Fibroblast of lung (primary cell): ENCODE results near the gene TCF20. TPM values are rescaled to one million over a fixed set of nuclear protein-coding genes. Genes with fewer than 3 reads are reported as not detected.

Experiments
- DNase-seq, 2 donors: peaks; one replicate each; pipeline versions ENCODE4 v3.0.0 to v3.0.0-alpha.2; 2010; ENCODE audit warnings: low read depth in 2 of 2
- H2AFZ ChIP-seq: 2 replicates; pipeline ENCODE4 v1.5.1; 2012; ENCODE audit warnings: low read length, control low read depth, inconsistent platforms
- H3K27ac ChIP-seq: 2 replicates; pipeline ENCODE4 v1.5.1; 2011; ENCODE audit warnings: low read length, control low read depth; ENCODE audit not compliant: insufficient read depth
- H3K27me3 ChIP-seq: 2 replicates; pipeline ENCODE4 v1.5.1; 2011; ENCODE audit warnings: mild to moderate bottlenecking, low read length; ENCODE audit not compliant: control insufficient read depth, insufficient read depth
- H3K36me3 ChIP-seq: 2 replicates; pipeline ENCODE4 v1.5.1; 2011; ENCODE audit warnings: low read length; ENCODE audit not compliant: control insufficient read depth, insufficient read depth
- H3K4me1 ChIP-seq: 2 replicates; pipeline ENCODE4 v1.5.1; 2011; ENCODE audit warnings: low read length; ENCODE audit not compliant: control insufficient read depth, insufficient read depth; ENCODE audit errors: extremely low read depth
- H3K4me2 ChIP-seq: 2 replicates; pipeline ENCODE4 v1.5.1; 2011; ENCODE audit warnings: low read length, control low read depth; ENCODE audit not compliant: insufficient read depth; ENCODE audit errors: extremely low read depth
- H3K4me3 ChIP-seq, 4 experiments: fragments of 200-600 bp in 1 of 4; sonication (generic) in 1 of 4; replicated peaks in 1 of 4; 2 replicates each; pipeline ENCODE4 v1.5.1; 2011 to 2016; ENCODE audit warnings: low read length in 4 of 4, low read depth in 3 of 4, mild to moderate bottlenecking in 3 of 4, control low read depth in 2 of 4, inconsistent platforms in 1 of 4, mixed read lengths in 1 of 4; ENCODE audit not compliant: insufficient read depth in 1 of 4; ENCODE audit errors: control extremely low read depth in 1 of 4
- H3K79me2 ChIP-seq: 2 replicates; pipeline ENCODE4 v1.5.1; 2012; ENCODE audit warnings: mild to moderate bottlenecking, low read length, inconsistent platforms; ENCODE audit not compliant: control insufficient read depth, insufficient read depth
- H3K9ac ChIP-seq: 2 replicates; pipeline ENCODE4 v1.5.1; 2011; ENCODE audit warnings: mild to moderate bottlenecking, low read length, control low read depth; ENCODE audit not compliant: insufficient read depth
- H3K9me3 ChIP-seq: 2 replicates; pipeline ENCODE4 v1.5.1; 2012; ENCODE audit warnings: low read depth, low read length; ENCODE audit not compliant: control insufficient read depth, insufficient read depth
- H4K20me1 ChIP-seq: 2 replicates; pipeline ENCODE4 v1.5.1; 2011; ENCODE audit warnings: low read length; ENCODE audit not compliant: control insufficient read depth, insufficient read depth; ENCODE audit errors: extremely low read depth
- EZH2 ChIP-seq: IDR thresholded peaks from 2 replicates; pipeline ENCODE4 v1.5.1; 2012; ENCODE audit warnings: low read length, control low read depth, mild to moderate bottlenecking; ENCODE audit errors: missing control alignments
- polyA minus RNA-seq: library from RNA; depleted of rRNA, polyadenylated mRNA; stranded (reverse); fragments of >200 nt; gene quantifications from 2 replicates; pipeline ENCODE4 v1.2.3, GENCODE V29; 2011; ENCODE audit warnings: low replicate concordance
- polyA plus RNA-seq, 2 donors: library from polyadenylated mRNA; depleted of rRNA in 1 of 2; stranded (reverse) in 1 of 2; unstranded in 1 of 2; fragments of >200 nt; gene quantifications; 2 replicates each; pipeline ENCODE4 v1.2.1, GENCODE V29; 2011 to 2012; ENCODE audit warnings: missing spikeins in 1 of 2
- total RNA-seq: library from RNA; depleted of rRNA; stranded (reverse); fragments of >200 nt; gene quantifications from 2 replicates; pipeline ENCODE4 v1.2.1, GENCODE V29; 2014
- TF ChIP-seq, protein P1 (sequence below), 2 donors: IDR thresholded peaks in 1 of 2; conservative IDR thresholded peaks in 1 of 2; 1 replicate in 1 of 2; 2 replicates in 1 of 2; pipeline ENCODE4 v1.5.1; 2011 to 2012; ENCODE audit warnings: low read length in 2 of 2, control low read depth in 1 of 2, inconsistent platforms in 1 of 2, low read depth in 1 of 2, mild to moderate bottlenecking in 1 of 2

Gene TCF20
- 21.3 and 25.4 TPM in 2 replicates for total RNA-seq
- polyA plus RNA-seq, result 11.8 and 12.0 TPM in 2 replicates
- 8.3 and 9.9 TPM in 2 replicates for polyA plus RNA-seq (2012)
- 20.0 and 21.5 TPM in 2 replicates for polyA minus RNA-seq

DNA sequence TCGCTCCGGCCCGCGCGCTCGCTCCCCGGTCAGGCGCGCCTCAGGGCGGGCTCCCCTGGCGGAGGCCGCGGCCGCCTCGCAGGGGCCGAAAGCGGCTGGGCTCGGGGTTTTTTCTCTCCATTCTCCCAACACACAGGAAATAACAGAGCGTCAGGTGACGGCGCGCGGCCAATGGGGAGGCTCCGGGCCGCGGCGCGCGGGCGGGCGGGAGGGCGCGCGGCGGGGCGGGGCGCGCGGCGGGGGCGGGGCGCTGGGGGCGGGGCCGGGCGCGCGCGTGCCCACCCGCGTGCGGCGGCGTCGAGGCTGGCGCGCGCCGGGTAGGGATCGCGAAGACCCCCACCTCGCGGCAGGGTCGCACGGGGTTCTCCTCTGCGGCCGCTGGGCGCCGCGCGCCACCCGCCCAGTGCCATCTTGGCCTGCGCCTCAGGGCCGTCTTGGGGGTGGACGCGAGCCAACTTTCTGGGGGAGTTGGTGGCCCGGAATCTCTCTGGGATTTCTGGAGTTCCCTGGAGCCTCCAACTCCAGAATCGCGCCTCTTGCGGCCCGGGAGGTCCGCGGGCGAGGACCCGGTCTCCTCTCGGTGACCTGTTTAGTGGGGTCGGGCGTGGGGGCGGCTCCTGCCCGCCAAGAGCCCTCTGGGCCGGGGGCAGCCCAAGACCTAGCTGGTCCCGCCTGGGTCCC is at the start of gene TCF20:
Gene TCF20, minus strand, starts transcription at position 144 of the 681 bp plus-strand sequence. CDS start 55,348 bp downstream, outside the sequence.
- Histone ChIP-seq H3K79me2 (peaks cover 38% of the 10 kb centered on the region), H2AFZ (peak within 1 kb of the TSS; percentile 49), H3K9me3 (no peaks in the 10 kb centered on the region), H3K4me1 (peaks cover 4% of the 10 kb centered on the region), H3K27ac (peak within 1 kb of the TSS; percentile 50), H3K9ac (peak within 1 kb of the TSS; percentile 74), H3K4me2 (peak within 1 kb of the TSS; percentile 86), H3K27me3 (peaks cover 2% of the 10 kb centered on the region), H3K36me3 (no peaks in the 10 kb centered on the region), H4K20me1 (no peaks in the 10 kb centered on the region), H3K4me3 (peak within 1 kb of the TSS; percentile 65 to 92 (median 88))
- no peak for TF ChIP-seq EZH2
- TF ChIP-seq, protein P1, sequence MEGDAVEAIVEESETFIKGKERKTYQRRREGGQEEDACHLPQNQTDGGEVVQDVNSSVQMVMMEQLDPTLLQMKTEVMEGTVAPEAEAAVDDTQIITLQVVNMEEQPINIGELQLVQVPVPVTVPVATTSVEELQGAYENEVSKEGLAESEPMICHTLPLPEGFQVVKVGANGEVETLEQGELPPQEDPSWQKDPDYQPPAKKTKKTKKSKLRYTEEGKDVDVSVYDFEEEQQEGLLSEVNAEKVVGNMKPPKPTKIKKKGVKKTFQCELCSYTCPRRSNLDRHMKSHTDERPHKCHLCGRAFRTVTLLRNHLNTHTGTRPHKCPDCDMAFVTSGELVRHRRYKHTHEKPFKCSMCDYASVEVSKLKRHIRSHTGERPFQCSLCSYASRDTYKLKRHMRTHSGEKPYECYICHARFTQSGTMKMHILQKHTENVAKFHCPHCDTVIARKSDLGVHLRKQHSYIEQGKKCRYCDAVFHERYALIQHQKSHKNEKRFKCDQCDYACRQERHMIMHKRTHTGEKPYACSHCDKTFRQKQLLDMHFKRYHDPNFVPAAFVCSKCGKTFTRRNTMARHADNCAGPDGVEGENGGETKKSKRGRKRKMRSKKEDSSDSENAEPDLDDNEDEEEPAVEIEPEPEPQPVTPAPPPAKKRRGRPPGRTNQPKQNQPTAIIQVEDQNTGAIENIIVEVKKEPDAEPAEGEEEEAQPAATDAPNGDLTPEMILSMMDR (conservative IDR thresholded peaks at IDR 0.05 in 1 of 2, IDR thresholded peaks at IDR 0.05 in 1 of 2; ENCODE audit: low read depth in 1 of 2, low read length in 2 of 2), result no peak
- DNase-seq, result peak; percentile 63 to 64

DNA sequence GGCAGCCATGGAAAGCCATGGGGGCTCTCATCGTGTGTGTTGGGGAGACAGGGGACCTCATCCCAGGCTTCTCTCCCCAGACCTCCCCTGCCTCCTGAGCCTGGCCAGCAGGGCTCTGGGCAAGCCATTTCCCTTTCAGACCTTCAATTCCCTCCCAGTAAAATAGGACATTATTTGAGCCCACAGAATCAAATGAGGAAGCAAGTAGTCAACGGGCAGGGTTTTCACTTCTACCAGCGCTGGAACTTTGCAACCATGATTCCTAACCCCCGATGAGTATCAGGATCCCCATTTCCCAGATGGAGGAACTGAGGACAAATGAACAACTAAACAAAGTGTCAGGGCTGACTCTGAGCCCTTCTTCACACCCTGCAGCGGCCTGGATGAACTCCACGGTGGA is 48.9 kb upstream of the TCF20 start:
- Histone ChIP-seq H4K20me1 (no peaks in the 10 kb centered on the region), H3K36me3 (no peaks in the 10 kb centered on the region), H2AFZ (no peak overlapping the region), H3K79me2 (no peaks in the 10 kb centered on the region), H3K9me3 (no peaks in the 10 kb centered on the region), H3K4me3 (no peak overlapping the region), H3K9ac (no peak overlapping the region), H3K27me3 (no peaks in the 10 kb centered on the region), H3K27ac (no peak overlapping the region), H3K4me1 (no peaks in the 10 kb centered on the region), H3K4me2 (no peak overlapping the region)
- TF ChIP-seq, protein P1 (conservative IDR thresholded peaks at IDR 0.05 in 1 of 2, IDR thresholded peaks at IDR 0.05 in 1 of 2; ENCODE audit: low read depth in 1 of 2, low read length in 2 of 2), result no peak
- TF ChIP-seq EZH2, result no peak
- no peak for DNase-seq

DNA sequence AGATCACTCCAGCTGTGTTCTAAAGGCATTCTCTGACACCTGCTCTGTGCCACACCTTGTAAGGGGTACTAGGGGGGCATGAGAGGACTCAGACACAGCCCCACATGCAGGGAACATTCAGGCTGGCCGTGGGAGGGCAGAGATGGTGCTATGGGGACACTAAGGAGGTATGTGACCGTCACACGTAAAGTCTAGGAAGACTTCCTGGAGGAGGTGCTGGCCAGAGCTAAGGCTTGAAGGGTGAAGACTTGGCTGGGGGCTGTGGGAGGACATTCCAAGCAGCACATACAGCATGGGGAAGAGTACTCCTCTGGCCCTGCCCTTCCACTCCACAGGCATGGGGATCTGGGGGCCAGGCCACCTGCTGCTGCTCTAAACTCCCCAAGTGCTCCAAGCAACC is 48.5 kb upstream of the TCF20 start:
- Histone ChIP-seq H3K4me2 (no peak overlapping the region), H3K4me1 (no peaks in the 10 kb centered on the region), H3K9ac (no peak overlapping the region), H3K79me2 (no peaks in the 10 kb centered on the region), H3K4me3 (no peak overlapping the region), H3K27me3 (no peaks in the 10 kb centered on the region), H2AFZ (no peak overlapping the region), H3K36me3 (no peaks in the 10 kb centered on the region), H3K27ac (no peak overlapping the region), H3K9me3 (no peaks in the 10 kb centered on the region), H4K20me1 (no peaks in the 10 kb centered on the region)
- no peak for DNase-seq
- TF ChIP-seq, protein P1 (conservative IDR thresholded peaks at IDR 0.05 in 1 of 2, IDR thresholded peaks at IDR 0.05 in 1 of 2; ENCODE audit: low read depth in 1 of 2, low read length in 2 of 2), result no peak
- no peak for TF ChIP-seq EZH2
